Measurements from ENCODE around the gene RCAN2. TPM values are rescaled to one million over a fixed set of nuclear protein-coding genes. Genes with fewer than 3 reads are reported as not detected.

The RCAN2 gene
- total and polyA plus RNA-seq, 2 donors (not counting 1 experiment from before 2014, with no cell fraction given), result not detected

DNA sequence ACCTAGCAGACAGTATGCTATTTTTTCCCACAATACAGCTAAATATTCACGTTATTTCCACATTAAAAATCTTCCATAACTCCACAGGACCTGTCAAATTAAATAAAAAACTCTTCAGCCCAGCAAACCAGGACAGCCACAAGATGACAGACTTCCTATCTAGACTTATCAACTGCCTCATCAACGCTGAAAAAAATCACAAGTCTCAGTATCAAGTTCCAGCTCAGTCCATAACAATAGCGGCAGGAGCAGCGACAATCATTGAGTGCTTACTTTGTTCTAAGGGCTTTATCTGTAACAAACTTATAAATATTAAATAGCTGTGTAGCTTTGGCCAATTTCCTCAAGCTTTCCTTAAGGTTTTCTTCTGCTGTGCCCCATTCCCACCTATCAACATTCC, 24.7 kb downstream of the RCAN2 start:
- DNase-seq, result no peak
- no peak overlapping the region for H2AFZ ChIP-seq (ENCODE audit: insufficient read depth, low read depth, low read length, poor library complexity, severe bottlenecking)
- intact Hi-C loops (cut with micrococcal nuclease), result no loop called here
- H3K27ac Mint-ChIP-seq, result no peak overlapping the region
- H3K27me3 Mint-ChIP-seq, result peaks cover 20% of the 10 kb centered on the region
- TF ChIP-seq, protein P1, sequence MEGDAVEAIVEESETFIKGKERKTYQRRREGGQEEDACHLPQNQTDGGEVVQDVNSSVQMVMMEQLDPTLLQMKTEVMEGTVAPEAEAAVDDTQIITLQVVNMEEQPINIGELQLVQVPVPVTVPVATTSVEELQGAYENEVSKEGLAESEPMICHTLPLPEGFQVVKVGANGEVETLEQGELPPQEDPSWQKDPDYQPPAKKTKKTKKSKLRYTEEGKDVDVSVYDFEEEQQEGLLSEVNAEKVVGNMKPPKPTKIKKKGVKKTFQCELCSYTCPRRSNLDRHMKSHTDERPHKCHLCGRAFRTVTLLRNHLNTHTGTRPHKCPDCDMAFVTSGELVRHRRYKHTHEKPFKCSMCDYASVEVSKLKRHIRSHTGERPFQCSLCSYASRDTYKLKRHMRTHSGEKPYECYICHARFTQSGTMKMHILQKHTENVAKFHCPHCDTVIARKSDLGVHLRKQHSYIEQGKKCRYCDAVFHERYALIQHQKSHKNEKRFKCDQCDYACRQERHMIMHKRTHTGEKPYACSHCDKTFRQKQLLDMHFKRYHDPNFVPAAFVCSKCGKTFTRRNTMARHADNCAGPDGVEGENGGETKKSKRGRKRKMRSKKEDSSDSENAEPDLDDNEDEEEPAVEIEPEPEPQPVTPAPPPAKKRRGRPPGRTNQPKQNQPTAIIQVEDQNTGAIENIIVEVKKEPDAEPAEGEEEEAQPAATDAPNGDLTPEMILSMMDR (IDR thresholded peaks at IDR 0.05), result no peak
- TF ChIP-seq EZH2 (IDR thresholded peaks at IDR 0.05; ENCODE audit: borderline replicate concordance, insufficient read depth, low read depth, low read length, poor library complexity, severe bottlenecking), result no peak
- H3K36me3 ChIP-seq (replicated peaks in 1 of 2; ENCODE audit: control extremely low read depth in 1 of 2, control insufficient read depth in 1 of 2, extremely low read depth in 1 of 2, insufficient read depth in 2 of 2, low read length in 1 of 2), result no peaks in the 10 kb centered on the region
- peaks cover 0 to 2% (median 0%) of the 10 kb centered on the region in 3 donors for H3K9me3 ChIP-seq (ENCODE audit: control extremely low read depth in 1 of 3, control insufficient read depth in 2 of 3, insufficient read depth in 1 of 3, low read length in 2 of 3)
- POLR2A ChIA-PET, result no interaction called here
- H3K4me3 Mint-ChIP-seq, result no peak overlapping the region
- no peak for ATAC-seq (ENCODE audit: low read depth)
- CTCF ChIA-PET, result no interaction called here
- H3K9ac ChIP-seq (ENCODE audit: low read length), result no peak overlapping the region
- no peak overlapping the region for H3K4me2 ChIP-seq (replicated peaks; ENCODE audit: low read depth, low read length, poor library complexity, severe bottlenecking)
- no peaks in the 10 kb centered on the region for H3K4me1 Mint-ChIP-seq
- no peaks in the 10 kb centered on the region for H3K4me1 ChIP-seq (ENCODE audit: control insufficient read depth in 2 of 2, insufficient read depth in 2 of 2, low read length in 2 of 2)
- H3K27me3 ChIP-seq (replicated peaks in 1 of 4; ENCODE audit: control extremely low read depth in 1 of 4, control insufficient read depth in 3 of 4, insufficient read depth in 4 of 4, low read length in 3 of 4), result no peaks in the 10 kb centered on the region
- H3K27ac ChIP-seq (ENCODE audit: low read length in 2 of 2), result no peak overlapping the region
- no peaks in the 10 kb centered on the region for H3K79me2 ChIP-seq (ENCODE audit: control insufficient read depth, insufficient read depth, low read length)
- no peak overlapping the region for H3K4me3 ChIP-seq (ENCODE audit: control extremely low read depth in 1 of 5, extremely low read depth in 1 of 5, insufficient read depth in 1 of 5, low read depth in 2 of 5, low read length in 4 of 5)
- no peaks in the 10 kb centered on the region for H4K20me1 ChIP-seq (ENCODE audit: control insufficient read depth, insufficient read depth, low read length, poor library complexity, severe bottlenecking)
- 53% methylated on average over 1 of the region's 4 CpGs for WGBS (ENCODE audit: insufficient coverage)
- no peaks in the 10 kb centered on the region for H3K9me3 Mint-ChIP-seq (ENCODE audit: insufficient read depth)

DNA sequence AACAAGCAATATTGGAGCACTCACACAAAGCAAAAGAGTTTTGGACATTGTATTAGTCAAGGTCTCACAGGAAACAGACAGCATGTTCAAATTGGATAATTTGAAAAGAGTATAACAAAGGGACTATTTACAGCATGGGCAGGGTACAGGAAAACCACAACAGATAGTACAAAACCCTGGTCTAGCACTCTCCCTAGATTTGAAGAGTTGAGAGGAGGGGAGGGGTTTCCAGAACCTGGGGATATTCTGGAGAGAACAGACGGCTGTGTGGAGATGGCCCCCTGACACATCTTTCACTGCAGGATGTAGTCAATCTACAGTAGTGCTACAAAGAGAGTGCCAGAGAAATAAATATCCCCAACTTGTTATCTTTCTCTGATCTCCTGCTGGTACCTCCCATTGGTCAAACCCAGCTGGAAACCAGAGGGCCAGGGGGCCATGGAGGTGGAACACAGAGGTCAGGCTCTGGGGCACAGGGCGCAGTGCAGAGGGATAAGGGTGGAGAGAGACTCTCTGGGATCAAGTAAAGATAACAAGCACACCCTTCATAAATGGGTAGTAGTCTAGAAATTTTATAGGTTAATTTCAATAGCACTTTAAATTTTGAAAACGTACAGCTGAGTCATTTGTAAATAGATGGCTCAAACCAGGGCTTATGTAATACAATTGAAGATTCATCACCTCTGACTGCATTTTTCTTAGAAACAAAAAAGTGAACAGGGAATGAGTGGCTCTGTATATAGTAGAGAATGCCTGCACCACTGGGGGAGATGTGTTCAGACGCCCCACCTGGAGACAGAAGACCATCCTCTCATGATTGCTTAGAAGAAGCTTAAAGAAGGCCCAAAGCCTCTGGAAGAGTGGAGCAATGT, 25.7 kb downstream of the RCAN2 start:
- no peak overlapping the region for H3K9ac ChIP-seq (ENCODE audit: low read length)
- ATAC-seq (ENCODE audit: low read depth), result no peak
- no peak overlapping the region for H3K4me3 Mint-ChIP-seq
- H2AFZ ChIP-seq (ENCODE audit: insufficient read depth, low read depth, low read length, poor library complexity, severe bottlenecking), result no peak overlapping the region
- no peak for DNase-seq
- no peak for TF ChIP-seq EZH2 (IDR thresholded peaks at IDR 0.05; ENCODE audit: borderline replicate concordance, insufficient read depth, low read depth, low read length, poor library complexity, severe bottlenecking)
- TF ChIP-seq, protein P1 (IDR thresholded peaks at IDR 0.05), result no peak
- no peaks in the 10 kb centered on the region for H3K27me3 ChIP-seq (replicated peaks in 1 of 4; ENCODE audit: control extremely low read depth in 1 of 4, control insufficient read depth in 3 of 4, insufficient read depth in 4 of 4, low read length in 3 of 4)
- no peak overlapping the region for H3K4me2 ChIP-seq (replicated peaks; ENCODE audit: low read depth, low read length, poor library complexity, severe bottlenecking)
- CTCF ChIA-PET, result no interaction called here
- peaks cover 11% of the 10 kb centered on the region for H3K27me3 Mint-ChIP-seq
- H3K27ac ChIP-seq (ENCODE audit: low read length in 2 of 2), result no peak overlapping the region
- intact Hi-C loops (cut with micrococcal nuclease), result no loop called here
- WGBS (ENCODE audit: insufficient coverage), result 60% methylated on average over 1 of the region's 4 CpGs
- H3K9me3 ChIP-seq (ENCODE audit: control extremely low read depth in 1 of 3, control insufficient read depth in 2 of 3, insufficient read depth in 1 of 3, low read length in 2 of 3), result peaks cover 0 to 2% (median 0%) of the 10 kb centered on the region in 3 donors
- no peaks in the 10 kb centered on the region for H3K4me1 Mint-ChIP-seq
- no peak overlapping the region for H3K27ac Mint-ChIP-seq
- POLR2A ChIA-PET, result no interaction called here
- no peak overlapping the region for H3K4me3 ChIP-seq (ENCODE audit: control extremely low read depth in 1 of 5, extremely low read depth in 1 of 5, insufficient read depth in 1 of 5, low read depth in 2 of 5, low read length in 4 of 5)
- no peaks in the 10 kb centered on the region for H3K36me3 ChIP-seq (replicated peaks in 1 of 2; ENCODE audit: control extremely low read depth in 1 of 2, control insufficient read depth in 1 of 2, extremely low read depth in 1 of 2, insufficient read depth in 2 of 2, low read length in 1 of 2)
- H3K79me2 ChIP-seq (ENCODE audit: control insufficient read depth, insufficient read depth, low read length), result no peaks in the 10 kb centered on the region
- H4K20me1 ChIP-seq (ENCODE audit: control insufficient read depth, insufficient read depth, low read length, poor library complexity, severe bottlenecking), result no peaks in the 10 kb centered on the region
- no peaks in the 10 kb centered on the region for H3K4me1 ChIP-seq (ENCODE audit: control insufficient read depth in 2 of 2, insufficient read depth in 2 of 2, low read length in 2 of 2)
- H3K9me3 Mint-ChIP-seq (ENCODE audit: insufficient read depth), result no peaks in the 10 kb centered on the region

Measured in B cell (primary cell).